Right lobe of liver (tissue), 6 donors: ENCODE measurements around the gene ADCY5. TPM values are rescaled to one million over a fixed set of nuclear protein-coding genes. Genes with fewer than 3 reads are reported as not detected.

Experiments used
- ATAC-seq, 4 donors: fragments of 200-7000 bp; cut with Tn5 transposase; one replicate each; pipeline ENCODE4 v1.9.1; 2020; ENCODE audit warnings: mild to moderate bottlenecking in 4 of 4, moderate library complexity in 4 of 4
- DNase-seq, 3 donors: peaks; one replicate each; pipeline ENCODE4 v3.0.0-alpha.2; 2020
- H3K27ac ChIP-seq, 3 donors: fragments of 200-600 bp; one replicate each; pipeline ENCODE4 v1.8.0; 2022
- H3K27me3 ChIP-seq, 2 donors: fragments of 200-600 bp; one replicate each; pipeline ENCODE4 v1.8.0; 2022
- H3K36me3 ChIP-seq, 4 donors: fragments of 200-600 bp; sonication (generic) in 1 of 4; one replicate each; pipeline versions ENCODE4 v1.5.1 to v1.8.0; 2017 to 2022; ENCODE audit warnings: control low read depth in 1 of 4
- H3K4me1 ChIP-seq, 4 donors: fragments of 200-600 bp; sonication (generic) in 1 of 4; one replicate each; pipeline versions ENCODE4 v1.5.1 to v1.8.0; 2017 to 2022; ENCODE audit warnings: control low read depth in 1 of 4
- H3K4me3 ChIP-seq, 3 donors: fragments of 200-600 bp; one replicate each; pipeline ENCODE4 v1.8.0; 2022
- H3K9me3 ChIP-seq, 4 donors: fragments of 200-600 bp; sonication (generic) in 1 of 4; one replicate each; pipeline versions ENCODE4 v1.5.1 to v1.8.0; 2017 to 2022; ENCODE audit warnings: control low read depth in 1 of 4
- POLR2A ChIP-seq: fragments of 450-650 bp; IDR thresholded peaks from one replicate; pipeline ENCODE4 v1.6.1; 2017; ENCODE audit warnings: antibody characterized with exemption, mild to moderate bottlenecking
- WGBS: methylation state at CpG from one replicate; pipeline ENCODE4 v1.1.6; 2018; ENCODE audit warnings: low coverage, low lambda C conversion rate; ENCODE audit not compliant: insufficient coverage; ENCODE audit errors: missing lambda C conversion rate; 5-methylcytosine and 5-hydroxymethylcytosine counted together
- intact Hi-C, 2 donors: fragments of 100-400 bp; cut with DNase I; formaldehyde crosslinking; loops; one replicate each; pipeline versions ENCODE4 v1.11.2 to v1.14.1; 2022
- total RNA-seq, 6 experiments: library from RNA; depleted of rRNA in 2 of 6; stranded (reverse); fragments of >200 nt in 2 of 6; fragmentation: NEBNext Ultra II Directional in 3 of 6; extraction: Animal tissue kit (Norgen Biotek cat#: 25700) in 3 of 6; gene quantifications; one replicate each; pipeline versions ENCODE4 v1.1.0 to v1.2.4, GENCODE V29; 2016 to 2023
- TF ChIP-seq, protein P1 (sequence below), 4 donors: fragments of 200-600 bp in 3 of 4; fragments of 450-650 bp in 1 of 4; IDR thresholded peaks; one replicate each; pipeline versions ENCODE4 v1.5.1 to v1.8.0; 2016 to 2022; ENCODE audit warnings: antibody characterized with exemption in 4 of 4, mild to moderate bottlenecking in 2 of 4
- donor health status: DM: no; HTN: yes; CAD: no.
- donor health status: DM: no; HTN: no; CAD: no.
- donor health status: DM: no; HTN: no; CAD: no.
- donor health status: DM: no; HTN: yes; CAD: no.
- donor health status: DM: no; HTN: yes; CAD: no.

Gene ADCY5
- total RNA-seq, 6 experiments from 2014 or later, result 1.9 to 3.7 (median 2.7) TPM

DNA sequence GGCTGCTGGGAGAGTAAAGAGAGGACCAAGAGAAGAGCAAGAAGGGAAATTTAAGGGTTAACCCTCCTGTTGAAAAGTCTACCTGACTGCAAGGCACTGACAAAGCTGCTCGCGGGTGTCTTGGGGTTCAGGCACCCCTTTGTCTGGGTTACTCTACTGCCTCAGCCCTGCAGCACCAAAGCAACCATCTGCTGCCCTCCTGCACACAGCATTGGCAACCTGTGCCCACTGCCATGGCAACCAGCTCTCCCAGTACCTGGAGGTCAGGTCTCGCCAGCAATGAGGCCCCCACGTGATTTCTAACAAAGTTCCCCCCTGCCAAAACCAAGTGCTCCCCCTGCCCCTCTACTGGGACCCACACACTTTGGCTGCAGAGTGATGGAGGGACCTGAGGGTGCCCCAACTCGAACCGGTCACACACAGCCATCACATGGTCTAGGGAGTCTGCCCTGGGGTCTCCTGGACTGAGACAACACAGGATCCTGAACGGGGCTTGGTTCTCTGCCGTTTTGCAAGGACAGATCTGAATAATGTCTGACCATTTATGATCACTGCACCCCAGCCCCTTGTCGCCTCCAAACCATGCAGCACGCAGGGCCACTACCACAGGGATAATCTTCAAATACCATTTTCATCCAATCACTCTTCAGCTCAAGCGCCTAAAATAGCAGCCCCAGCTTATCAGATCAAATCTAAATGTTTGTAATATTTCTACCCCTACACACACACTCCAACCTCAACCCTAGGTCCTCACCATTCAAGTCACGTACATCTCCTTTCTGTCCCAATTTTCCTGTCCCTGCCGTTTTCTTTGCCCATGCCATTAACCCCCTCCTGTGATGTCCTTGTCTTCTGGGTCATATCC is 50.7 kb downstream of the ADCY5 start:
- WGBS, result 63% methylated on average over 7 of the region's 13 CpGs
- Histone ChIP-seq H3K27me3 (no peaks in the 10 kb centered on the region), H3K36me3 (no peaks in the 10 kb centered on the region), H3K4me3 (no peak overlapping the region), H3K27ac (no peak overlapping the region), H3K4me1 (peaks cover 0 to 9% (median 0%) of the 10 kb centered on the region in 4 donors), H3K9me3 (no peaks in the 10 kb centered on the region)
- TF ChIP-seq POLR2A, result no peak
- TF ChIP-seq, protein P1, sequence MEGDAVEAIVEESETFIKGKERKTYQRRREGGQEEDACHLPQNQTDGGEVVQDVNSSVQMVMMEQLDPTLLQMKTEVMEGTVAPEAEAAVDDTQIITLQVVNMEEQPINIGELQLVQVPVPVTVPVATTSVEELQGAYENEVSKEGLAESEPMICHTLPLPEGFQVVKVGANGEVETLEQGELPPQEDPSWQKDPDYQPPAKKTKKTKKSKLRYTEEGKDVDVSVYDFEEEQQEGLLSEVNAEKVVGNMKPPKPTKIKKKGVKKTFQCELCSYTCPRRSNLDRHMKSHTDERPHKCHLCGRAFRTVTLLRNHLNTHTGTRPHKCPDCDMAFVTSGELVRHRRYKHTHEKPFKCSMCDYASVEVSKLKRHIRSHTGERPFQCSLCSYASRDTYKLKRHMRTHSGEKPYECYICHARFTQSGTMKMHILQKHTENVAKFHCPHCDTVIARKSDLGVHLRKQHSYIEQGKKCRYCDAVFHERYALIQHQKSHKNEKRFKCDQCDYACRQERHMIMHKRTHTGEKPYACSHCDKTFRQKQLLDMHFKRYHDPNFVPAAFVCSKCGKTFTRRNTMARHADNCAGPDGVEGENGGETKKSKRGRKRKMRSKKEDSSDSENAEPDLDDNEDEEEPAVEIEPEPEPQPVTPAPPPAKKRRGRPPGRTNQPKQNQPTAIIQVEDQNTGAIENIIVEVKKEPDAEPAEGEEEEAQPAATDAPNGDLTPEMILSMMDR (IDR thresholded peaks at IDR 0.05), result no peak
- ATAC-seq, result no peak
- intact Hi-C loops, result no loop called here
- no peak for DNase-seq

DNA sequence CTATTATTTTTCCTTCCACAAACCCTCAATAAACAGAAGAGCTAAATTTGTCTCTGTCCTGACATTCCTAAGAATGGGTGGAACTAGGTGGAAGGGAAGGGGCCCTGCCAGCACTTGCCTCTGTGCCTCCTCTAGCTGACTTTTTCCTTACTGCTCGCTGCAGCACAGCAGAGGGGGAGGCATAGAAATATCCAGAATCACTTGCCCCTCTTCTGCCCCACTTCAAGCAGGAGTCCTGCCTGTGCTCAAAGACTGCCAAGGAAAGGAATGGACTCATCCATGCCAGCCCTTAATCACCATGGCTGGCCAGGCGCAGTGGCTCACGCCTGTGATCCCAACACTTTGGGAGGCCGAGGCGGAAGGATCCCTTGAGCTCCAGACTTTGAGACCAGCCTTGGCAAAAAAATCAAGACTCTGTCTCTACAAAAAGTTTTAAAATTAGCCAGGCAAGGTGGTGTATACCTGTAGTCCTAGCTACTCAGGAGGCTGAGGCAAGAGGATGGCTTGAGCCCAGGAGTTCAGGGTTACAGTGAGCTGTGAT is 51.8 kb downstream of the ADCY5 start:
- no peak for DNase-seq
- Histone ChIP-seq H3K27me3 (no peaks in the 10 kb centered on the region), H3K9me3 (no peaks in the 10 kb centered on the region), H3K27ac (no peak overlapping the region), H3K4me3 (no peak overlapping the region), H3K36me3 (no peaks in the 10 kb centered on the region), H3K4me1 (peaks cover 0 to 9% (median 0%) of the 10 kb centered on the region in 4 donors)
- TF ChIP-seq, protein P1 (IDR thresholded peaks at IDR 0.05), result no peak
- no peak for TF ChIP-seq POLR2A
- no peak for ATAC-seq
- intact Hi-C loops, result no loop called here
- WGBS, result no CpG with 5 or more reads among the region's 5 CpGs

GRCh38 chr3:123396171-123397049 is 52.5 kb downstream of the ADCY5 start:
- TF ChIP-seq, protein P1 (IDR thresholded peaks at IDR 0.05), result no peak
- TF ChIP-seq POLR2A, result no peak
- Histone ChIP-seq H3K9me3 (no peaks in the 10 kb centered on the region), H3K4me3 (no peak overlapping the region), H3K36me3 (no peaks in the 10 kb centered on the region), H3K27ac (no peak overlapping the region), H3K4me1 (peaks cover 0 to 9% (median 0%) of the 10 kb centered on the region in 4 donors), H3K27me3 (no peaks in the 10 kb centered on the region)
- 52% methylated on average over 3 of the region's 8 CpGs for WGBS
- no peak for DNase-seq
- intact Hi-C loops, result no loop called here
- ATAC-seq, result no peak

DNA sequence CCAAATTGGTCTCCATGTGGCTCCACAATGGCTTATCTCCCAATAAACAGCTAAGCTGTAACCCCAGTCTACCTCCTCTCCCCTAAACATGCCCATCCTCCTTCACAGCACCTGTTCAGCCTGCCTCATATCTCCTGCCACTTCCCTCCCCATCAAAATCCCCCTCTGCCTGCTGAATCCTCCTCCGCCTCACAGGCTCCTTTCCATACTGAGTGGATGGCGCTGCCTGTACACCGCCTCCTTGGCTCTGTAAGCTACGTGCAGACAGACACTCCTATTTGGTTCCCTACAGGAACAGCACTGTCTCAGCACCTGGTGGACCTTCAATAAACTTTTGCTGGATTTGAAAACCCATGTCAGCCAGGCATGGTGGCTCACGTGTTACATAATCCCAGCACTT is 53.7 kb downstream of the ADCY5 start:
- Histone ChIP-seq H3K4me1 (peaks cover 0 to 9% (median 0%) of the 10 kb centered on the region in 4 donors), H3K9me3 (no peaks in the 10 kb centered on the region), H3K27me3 (no peaks in the 10 kb centered on the region), H3K27ac (no peak overlapping the region), H3K36me3 (no peaks in the 10 kb centered on the region), H3K4me3 (no peak overlapping the region)
- intact Hi-C loops, result no loop called here
- TF ChIP-seq, protein P1 (IDR thresholded peaks at IDR 0.05), result no peak
- no peak for TF ChIP-seq POLR2A
- DNase-seq (no peak), ATAC-seq (no peak)
- WGBS, result 84% methylated on average over 5 of the region's 5 CpGs
